Measurements from ENCODE around the gene NACA2. TPM values are rescaled to one million over a fixed set of nuclear protein-coding genes. Genes with fewer than 3 reads are reported as not detected.

The NACA2 gene
- total and polyA plus RNA-seq, 2 of the 8 experiments (the other 6 are each of a cell fraction or from before 2014, with no cell fraction given), result not detected

GRCh38 chr17:61627125-61627524 lies 36.1 kb upstream of the NACA2 start:
- H3K4me2 ChIP-seq (ENCODE audit: insufficient read depth in 1 of 2, low read depth in 2 of 2, low read length in 2 of 2), result no peak overlapping the region
- no peak overlapping the region for H2BK20ac ChIP-seq (ENCODE audit: low read length)
- H2AK5ac ChIP-seq (ENCODE audit: low read depth, low read length), result no peak overlapping the region
- H4K8ac ChIP-seq (ENCODE audit: extremely low read depth, insufficient read depth, low read length), result no peak overlapping the region
- no peaks in the 10 kb centered on the region for H3K79me2 ChIP-seq (ENCODE audit: control insufficient read depth in 1 of 2, insufficient read depth in 2 of 2, low read length in 2 of 2)
- H3K4ac ChIP-seq (replicated peaks; ENCODE audit: insufficient read length, low read depth, low read length), result no peak overlapping the region
- TF ChIP-seq KDM5A (IDR thresholded peaks at IDR 0.05; ENCODE audit: low read length) (no peak), BCL11A (IDR thresholded peaks at IDR 0.05; ENCODE audit: low read depth in 2 of 2, low read length in 2 of 2) (no peak), SP2 (IDR thresholded peaks at IDR 0.05; ENCODE audit: low read length) (no peak)
- H4K5ac ChIP-seq (ENCODE audit: insufficient read length, low read depth, low read length), result no peak overlapping the region
- H3K27ac ChIP-seq (ENCODE audit: low read depth, low read length), result no peak overlapping the region
- no peak overlapping the region for H3K4me3 ChIP-seq (ENCODE audit: extremely low read depth in 1 of 4, insufficient read depth in 2 of 4, low read depth in 3 of 4, low read length in 4 of 4)
- CTCF ChIA-PET (ENCODE audit: partially characterized antibody), result no interaction called here
- no peaks in the 10 kb centered on the region for H3K23me2 ChIP-seq (ENCODE audit: low read depth, low read length)
- no peak overlapping the region for H3K9ac ChIP-seq (replicated peaks in 1 of 4; ENCODE audit: extremely low read depth in 1 of 4, low read depth in 3 of 4, low read length in 3 of 4)
- H3K79me1 ChIP-seq (ENCODE audit: low read depth, low read length), result no peaks in the 10 kb centered on the region
- no peak overlapping the region for H2BK12ac ChIP-seq (ENCODE audit: low read depth, low read length)
- no peak overlapping the region for H2BK15ac ChIP-seq (ENCODE audit: low read length)
- no peak overlapping the region for H2AFZ ChIP-seq (ENCODE audit: low read length)
- no peak overlapping the region for H3K23ac ChIP-seq (ENCODE audit: insufficient read length)
- POLR2A ChIA-PET (ENCODE audit: partially characterized antibody), result no interaction called here
- H3K18ac ChIP-seq (ENCODE audit: extremely low read depth, low read length), result no peak overlapping the region
- no peaks in the 10 kb centered on the region for H3K36me3 ChIP-seq (ENCODE audit: control insufficient read depth in 2 of 4, insufficient read depth in 4 of 4, low read length in 3 of 4)
- no peak for FAIRE-seq
- H3K14ac ChIP-seq (ENCODE audit: insufficient read length), result no peak overlapping the region
- no peak overlapping the region for H2BK120ac ChIP-seq (replicated peaks; ENCODE audit: low read depth, low read length)
- H4K20me1 ChIP-seq (replicated peaks in 1 of 2; ENCODE audit: control insufficient read depth in 1 of 2, insufficient read depth in 2 of 2, low read length in 2 of 2), result no peaks in the 10 kb centered on the region
- H3K9me3 ChIP-seq (ENCODE audit: insufficient read depth in 2 of 2, low read depth in 1 of 2, low read length in 1 of 2), result no peaks in the 10 kb centered on the region
- H4K91ac ChIP-seq (replicated peaks; ENCODE audit: insufficient read length, low read length), result no peak overlapping the region
- H3K56ac ChIP-seq (replicated peaks; ENCODE audit: insufficient read length, low read depth, low read length), result no peak overlapping the region
- H3K27me3 ChIP-seq (replicated peaks in 1 of 4; ENCODE audit: control insufficient read depth in 3 of 4, extremely low read depth in 1 of 4, insufficient read depth in 3 of 4, low read length in 3 of 4), result no peaks in the 10 kb centered on the region
- no peaks in the 10 kb centered on the region; a peak in 1 of 7 replicates for H3K4me1 ChIP-seq (replicated peaks in 1 of 4; ENCODE audit: control insufficient read depth in 3 of 4, insufficient read depth in 4 of 4, low read length in 3 of 4)
- no peak overlapping the region for H2BK5ac ChIP-seq (ENCODE audit: low read depth, low read length)
- DNase-seq (ENCODE audit: low read depth in 1 of 2, low spot score in 2 of 2), result no peak
